Testis (tissue), 2 donors: Measurements from ENCODE around the gene RGS16.

Experiments used
- POLR2A ChIP-seq: fragments of 450-650 bp; IDR thresholded peaks from one replicate; pipeline ENCODE4 v1.6.1; 2017; ENCODE audit warnings: antibody characterized with exemption, mild to moderate bottlenecking, moderate library complexity
- TF ChIP-seq, protein P1 (sequence below), 3 experiments: fragments of 450-650 bp in 2 of 3; fragments of 200-600 bp in 1 of 3; sonication (generic) in 1 of 3; IDR thresholded peaks; one replicate each; pipeline ENCODE4 v1.5.1; 2016 to 2019; ENCODE audit warnings: antibody characterized with exemption in 3 of 3, mild to moderate bottlenecking in 2 of 3, moderate library complexity in 1 of 3

DNA sequence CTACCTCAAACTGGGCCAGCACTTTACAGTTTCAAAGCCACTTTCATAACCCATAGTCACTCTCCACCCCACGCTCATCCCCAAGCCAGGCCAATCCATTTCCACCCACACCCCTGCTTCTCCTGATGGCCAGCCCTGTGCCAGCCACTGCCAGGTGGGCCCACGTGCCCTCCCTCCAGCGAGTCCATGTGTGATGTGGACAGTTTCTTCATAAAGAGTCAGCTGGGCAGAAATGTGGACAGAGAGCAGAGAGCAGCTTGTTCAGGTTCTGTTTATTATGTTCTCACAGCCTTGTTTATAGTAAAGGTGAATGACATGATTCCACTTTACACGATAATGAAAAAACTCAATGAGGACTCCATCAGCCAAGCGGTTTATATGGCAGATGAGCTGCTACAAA, 37.4 kb upstream of the RGS16 start:
- TF ChIP-seq POLR2A: no peak
- TF ChIP-seq, protein P1, sequence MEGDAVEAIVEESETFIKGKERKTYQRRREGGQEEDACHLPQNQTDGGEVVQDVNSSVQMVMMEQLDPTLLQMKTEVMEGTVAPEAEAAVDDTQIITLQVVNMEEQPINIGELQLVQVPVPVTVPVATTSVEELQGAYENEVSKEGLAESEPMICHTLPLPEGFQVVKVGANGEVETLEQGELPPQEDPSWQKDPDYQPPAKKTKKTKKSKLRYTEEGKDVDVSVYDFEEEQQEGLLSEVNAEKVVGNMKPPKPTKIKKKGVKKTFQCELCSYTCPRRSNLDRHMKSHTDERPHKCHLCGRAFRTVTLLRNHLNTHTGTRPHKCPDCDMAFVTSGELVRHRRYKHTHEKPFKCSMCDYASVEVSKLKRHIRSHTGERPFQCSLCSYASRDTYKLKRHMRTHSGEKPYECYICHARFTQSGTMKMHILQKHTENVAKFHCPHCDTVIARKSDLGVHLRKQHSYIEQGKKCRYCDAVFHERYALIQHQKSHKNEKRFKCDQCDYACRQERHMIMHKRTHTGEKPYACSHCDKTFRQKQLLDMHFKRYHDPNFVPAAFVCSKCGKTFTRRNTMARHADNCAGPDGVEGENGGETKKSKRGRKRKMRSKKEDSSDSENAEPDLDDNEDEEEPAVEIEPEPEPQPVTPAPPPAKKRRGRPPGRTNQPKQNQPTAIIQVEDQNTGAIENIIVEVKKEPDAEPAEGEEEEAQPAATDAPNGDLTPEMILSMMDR (IDR thresholded peaks at IDR 0.05): no peak
